ENCODE data around the gene QPCT.
"Not testable (repeated sequence)": the region's sequence is repeated elsewhere in the genome, so short reads cannot be mapped to it uniquely, and the experiment has no call there.

Gene QPCT

GRCh38 chr2:37344453-37345361, at the start of gene QPCT:
TSS of gene QPCT (plus strand) at chr2:37344630. CDS start at chr2:37344732, 102 bp downstream.
- DNase-seq: peak in 3 of 4 experiments; percentile 1 to 27 (median 12)

- DNase-seq: not testable (repeated sequence)
Observed at GRCh38 chr2:37294858-37295257, 49.6 kb upstream of the QPCT start.

GRCh38 chr2:37295469-37296073, 48.9 kb upstream of the QPCT start:
- DNase-seq: no peak

GRCh38 chr2:37297632-37298031, 46.8 kb upstream of the QPCT start:
- no peak for DNase-seq

GRCh38 chr2:37300146-37300545, 44.3 kb upstream of the QPCT start:
- DNase-seq: no peak

GRCh38 chr2:37300578-37300977, 43.9 kb upstream of the QPCT start:
- DNase-seq: no peak

- DNase-seq: no peak
Observed at GRCh38 chr2:37301408-37301807, 43.0 kb upstream of the QPCT start.

- no peak for DNase-seq
Observed at GRCh38 chr2:37302701-37303252, 41.7 kb upstream of the QPCT start.

- DNase-seq: no peak
Observed at GRCh38 chr2:37306024-37306423, 38.4 kb upstream of the QPCT start.

- DNase-seq: no peak
Observed at GRCh38 chr2:37307500-37307899, 36.9 kb upstream of the QPCT start.

GRCh38 chr2:37315364-37315763, 29.1 kb upstream of the QPCT start:
- DNase-seq: no peak

- no peak for DNase-seq
Observed at GRCh38 chr2:37316181-37316580, 28.2 kb upstream of the QPCT start.

- no peak for DNase-seq
Observed at GRCh38 chr2:37317746-37318145, 26.7 kb upstream of the QPCT start.

- no peak for DNase-seq
Observed at GRCh38 chr2:37318401-37318800, 26.0 kb upstream of the QPCT start.

GRCh38 chr2:37319754-37320609, 24.4 kb upstream of the QPCT start:
- DNase-seq: no peak

- no peak for DNase-seq
Observed at GRCh38 chr2:37321029-37321682, 23.3 kb upstream of the QPCT start.

- no peak for DNase-seq
Observed at GRCh38 chr2:37322368-37322767, 22.1 kb upstream of the QPCT start.

- DNase-seq: no peak
Observed at GRCh38 chr2:37323176-37323780, 21.2 kb upstream of the QPCT start.

GRCh38 chr2:37323781-37324535, 20.5 kb upstream of the QPCT start:
- peak in 2 of 4 experiments; percentile 9 to 37 for DNase-seq

GRCh38 chr2:37324536-37324785, 20.0 kb upstream of the QPCT start:
- peak in 1 of 4 experiments; percentile 41 for DNase-seq

Data from activated naive CD4-positive, alpha-beta T cell (primary cell).